ENCODE measurements around the gene ALDH1A1.

The ALDH1A1 gene

GRCh38 chr9:72933730-72934665, 18.9 kb downstream of the ALDH1A1 start:
- Histone ChIP-seq H3K9me3 (ENCODE audit: control insufficient read depth in 1 of 2, low read length in 2 of 2) (no peaks in the 10 kb centered on the region), H3K9ac (ENCODE audit: low read depth in 1 of 2, low read length in 2 of 2) (no peak overlapping the region), H3K27me3 (ENCODE audit: control insufficient read depth in 1 of 2, insufficient read depth in 2 of 2, low read length in 2 of 2) (no peaks in the 10 kb centered on the region), H3K36me3 (ENCODE audit: control insufficient read depth in 1 of 2, insufficient read depth in 2 of 2, low read length in 2 of 2) (peaks cover 4 to 22% of the 10 kb centered on the region in 2 donors), H3K27ac (ENCODE audit: low read depth, low read length) (no peak overlapping the region), H3K4me3 (ENCODE audit: low read depth in 1 of 2, low read length in 2 of 2) (peak overlapping the region in 1 of 2 donors; percentile 11), H3K4me1 (ENCODE audit: control insufficient read depth in 1 of 2, insufficient read depth in 2 of 2, low read length in 2 of 2) (peaks cover 18 to 22% of the 10 kb centered on the region in 2 donors)

- Histone ChIP-seq H3K36me3 (ENCODE audit: control insufficient read depth in 1 of 2, insufficient read depth in 2 of 2, low read length in 2 of 2) (peaks cover 4 to 19% of the 10 kb centered on the region in 2 donors), H3K9me3 (ENCODE audit: control insufficient read depth in 1 of 2, low read length in 2 of 2) (no peaks in the 10 kb centered on the region), H3K27ac (ENCODE audit: low read depth, low read length) (no peak overlapping the region), H3K4me1 (ENCODE audit: control insufficient read depth in 1 of 2, insufficient read depth in 2 of 2, low read length in 2 of 2) (peaks cover 15 to 19% of the 10 kb centered on the region in 2 donors), H3K9ac (ENCODE audit: low read depth in 1 of 2, low read length in 2 of 2) (no peak overlapping the region), H3K4me3 (ENCODE audit: low read depth in 1 of 2, low read length in 2 of 2) (no peak overlapping the region), H3K27me3 (ENCODE audit: control insufficient read depth in 1 of 2, insufficient read depth in 2 of 2, low read length in 2 of 2) (no peaks in the 10 kb centered on the region)
These were observed 20.2 kb downstream of the ALDH1A1 start for GRCh38 chr9:72932619-72933018.

GRCh38 chr9:72931897-72932296, 21.0 kb downstream of the ALDH1A1 start:
- H3K27me3 ChIP-seq (ENCODE audit: control insufficient read depth in 1 of 2, insufficient read depth in 2 of 2, low read length in 2 of 2): no peaks in the 10 kb centered on the region
- H3K9ac ChIP-seq (ENCODE audit: low read depth in 1 of 2, low read length in 2 of 2): no peak overlapping the region
- no peak overlapping the region for H3K4me3 ChIP-seq (ENCODE audit: low read depth in 1 of 2, low read length in 2 of 2)
- H3K4me1 ChIP-seq (ENCODE audit: control insufficient read depth in 1 of 2, insufficient read depth in 2 of 2, low read length in 2 of 2): peaks cover 10 to 17% of the 10 kb centered on the region in 2 donors
- H3K27ac ChIP-seq (ENCODE audit: low read depth, low read length): no peak overlapping the region
- H3K36me3 ChIP-seq (ENCODE audit: control insufficient read depth in 1 of 2, insufficient read depth in 2 of 2, low read length in 2 of 2): peaks cover 4 to 19% of the 10 kb centered on the region in 2 donors
- no peaks in the 10 kb centered on the region for H3K9me3 ChIP-seq (ENCODE audit: control insufficient read depth in 1 of 2, low read length in 2 of 2)

GRCh38 chr9:72931437-72931836, 21.4 kb downstream of the ALDH1A1 start:
- Histone ChIP-seq H3K27ac (ENCODE audit: low read depth, low read length) (no peak overlapping the region), H3K4me3 (ENCODE audit: low read depth in 1 of 2, low read length in 2 of 2) (no peak overlapping the region), H3K4me1 (ENCODE audit: control insufficient read depth in 1 of 2, insufficient read depth in 2 of 2, low read length in 2 of 2) (peaks cover 6 to 12% of the 10 kb centered on the region in 2 donors), H3K27me3 (ENCODE audit: control insufficient read depth in 1 of 2, insufficient read depth in 2 of 2, low read length in 2 of 2) (no peaks in the 10 kb centered on the region), H3K36me3 (ENCODE audit: control insufficient read depth in 1 of 2, insufficient read depth in 2 of 2, low read length in 2 of 2) (peaks cover 4 to 19% of the 10 kb centered on the region in 2 donors), H3K9ac (ENCODE audit: low read depth in 1 of 2, low read length in 2 of 2) (no peak overlapping the region), H3K9me3 (ENCODE audit: control insufficient read depth in 1 of 2, low read length in 2 of 2) (no peaks in the 10 kb centered on the region)

- H3K27ac ChIP-seq (ENCODE audit: low read depth, low read length): no peak overlapping the region
- peaks cover under 1 to 10% of the 10 kb centered on the region in 2 donors for H3K4me1 ChIP-seq (ENCODE audit: control insufficient read depth in 1 of 2, insufficient read depth in 2 of 2, low read length in 2 of 2)
- H3K27me3 ChIP-seq (ENCODE audit: control insufficient read depth in 1 of 2, insufficient read depth in 2 of 2, low read length in 2 of 2): no peaks in the 10 kb centered on the region
These were observed 22.0 kb downstream of the ALDH1A1 start for GRCh38 chr9:72930828-72931227.

GRCh38 chr9:72929542-72929941, 23.3 kb downstream of the ALDH1A1 start:
- no peaks in the 10 kb centered on the region for H3K9me3 ChIP-seq (ENCODE audit: control insufficient read depth in 1 of 2, low read length in 2 of 2)
- H3K36me3 ChIP-seq (ENCODE audit: control insufficient read depth in 1 of 2, insufficient read depth in 2 of 2, low read length in 2 of 2): peaks cover 15 to 27% of the 10 kb centered on the region in 2 donors
- no peak overlapping the region for H3K27ac ChIP-seq (ENCODE audit: low read depth, low read length)
- no peak overlapping the region for H3K9ac ChIP-seq (ENCODE audit: low read depth in 1 of 2, low read length in 2 of 2)
- H3K4me1 ChIP-seq (ENCODE audit: control insufficient read depth in 1 of 2, insufficient read depth in 2 of 2, low read length in 2 of 2): peaks cover 0 to 5% of the 10 kb centered on the region in 2 donors
- H3K27me3 ChIP-seq (ENCODE audit: control insufficient read depth in 1 of 2, insufficient read depth in 2 of 2, low read length in 2 of 2): no peaks in the 10 kb centered on the region
- H3K4me3 ChIP-seq (ENCODE audit: low read depth in 1 of 2, low read length in 2 of 2): no peak overlapping the region

More at GRCh38 chr9:72930828-72931227, 22.0 kb downstream of the ALDH1A1 start:
- Histone ChIP-seq H3K9me3 (ENCODE audit: control insufficient read depth in 1 of 2, low read length in 2 of 2) (no peaks in the 10 kb centered on the region), H3K4me3 (ENCODE audit: low read depth in 1 of 2, low read length in 2 of 2) (no peak overlapping the region), H3K9ac (ENCODE audit: low read depth in 1 of 2, low read length in 2 of 2) (no peak overlapping the region), H3K36me3 (ENCODE audit: control insufficient read depth in 1 of 2, insufficient read depth in 2 of 2, low read length in 2 of 2) (peaks cover 7 to 19% of the 10 kb centered on the region in 2 donors)

GRCh38 chr9:72928042-72928507, 24.8 kb downstream of the ALDH1A1 start:
- no peak overlapping the region for H3K9ac ChIP-seq (ENCODE audit: low read depth in 1 of 2, low read length in 2 of 2)
- H3K27ac ChIP-seq (ENCODE audit: low read depth, low read length): no peak overlapping the region
- H3K9me3 ChIP-seq (ENCODE audit: control insufficient read depth in 1 of 2, low read length in 2 of 2): no peaks in the 10 kb centered on the region
- H3K4me3 ChIP-seq (ENCODE audit: low read depth in 1 of 2, low read length in 2 of 2): no peak overlapping the region
- peaks cover 17 to 35% of the 10 kb centered on the region in 2 donors for H3K36me3 ChIP-seq (ENCODE audit: control insufficient read depth in 1 of 2, insufficient read depth in 2 of 2, low read length in 2 of 2)
- no peaks in the 10 kb centered on the region for H3K4me1 ChIP-seq (ENCODE audit: control insufficient read depth in 1 of 2, insufficient read depth in 2 of 2, low read length in 2 of 2)
- no peaks in the 10 kb centered on the region for H3K27me3 ChIP-seq (ENCODE audit: control insufficient read depth in 1 of 2, insufficient read depth in 2 of 2, low read length in 2 of 2)

- Histone ChIP-seq H3K4me1 (ENCODE audit: control insufficient read depth in 1 of 2, insufficient read depth in 2 of 2, low read length in 2 of 2) (no peaks in the 10 kb centered on the region), H3K27ac (ENCODE audit: low read depth, low read length) (no peak overlapping the region), H3K9me3 (ENCODE audit: control insufficient read depth in 1 of 2, low read length in 2 of 2) (no peaks in the 10 kb centered on the region), H3K4me3 (ENCODE audit: low read depth in 1 of 2, low read length in 2 of 2) (no peak overlapping the region), H3K36me3 (ENCODE audit: control insufficient read depth in 1 of 2, insufficient read depth in 2 of 2, low read length in 2 of 2) (peaks cover 27 to 46% of the 10 kb centered on the region in 2 donors), H3K9ac (ENCODE audit: low read depth in 1 of 2, low read length in 2 of 2) (no peak overlapping the region), H3K27me3 (ENCODE audit: control insufficient read depth in 1 of 2, insufficient read depth in 2 of 2, low read length in 2 of 2) (no peaks in the 10 kb centered on the region)
These were observed 26.3 kb downstream of the ALDH1A1 start for GRCh38 chr9:72926506-72926905.

- Histone ChIP-seq H3K9me3 (ENCODE audit: control insufficient read depth in 1 of 2, low read length in 2 of 2) (no peaks in the 10 kb centered on the region), H3K4me1 (ENCODE audit: control insufficient read depth in 1 of 2, insufficient read depth in 2 of 2, low read length in 2 of 2) (no peaks in the 10 kb centered on the region), H3K27me3 (ENCODE audit: control insufficient read depth in 1 of 2, insufficient read depth in 2 of 2, low read length in 2 of 2) (no peaks in the 10 kb centered on the region), H3K9ac (ENCODE audit: low read depth in 1 of 2, low read length in 2 of 2) (no peak overlapping the region), H3K4me3 (ENCODE audit: low read depth in 1 of 2, low read length in 2 of 2) (no peak overlapping the region), H3K36me3 (ENCODE audit: control insufficient read depth in 1 of 2, insufficient read depth in 2 of 2, low read length in 2 of 2) (peaks cover 27 to 42% of the 10 kb centered on the region in 2 donors), H3K27ac (ENCODE audit: low read depth, low read length) (no peak overlapping the region)
These were observed 27.0 kb downstream of the ALDH1A1 start for GRCh38 chr9:72925891-72926290.

- Histone ChIP-seq H3K27ac (ENCODE audit: low read depth, low read length) (no peak overlapping the region), H3K9ac (ENCODE audit: low read depth in 1 of 2, low read length in 2 of 2) (no peak overlapping the region), H3K36me3 (ENCODE audit: control insufficient read depth in 1 of 2, insufficient read depth in 2 of 2, low read length in 2 of 2) (peaks cover 31 to 37% of the 10 kb centered on the region in 2 donors), H3K4me1 (ENCODE audit: control insufficient read depth in 1 of 2, insufficient read depth in 2 of 2, low read length in 2 of 2) (no peaks in the 10 kb centered on the region), H3K9me3 (ENCODE audit: control insufficient read depth in 1 of 2, low read length in 2 of 2) (no peaks in the 10 kb centered on the region), H3K4me3 (ENCODE audit: low read depth in 1 of 2, low read length in 2 of 2) (no peak overlapping the region), H3K27me3 (ENCODE audit: control insufficient read depth in 1 of 2, insufficient read depth in 2 of 2, low read length in 2 of 2) (no peaks in the 10 kb centered on the region)
These were observed 27.6 kb downstream of the ALDH1A1 start for GRCh38 chr9:72925126-72925789.

Measured in duodenal mucosa (tissue), 2 donors.